CD8-positive, alpha-beta memory T cell (primary cell): Measurements from ENCODE around the gene PIGH. TPM values are rescaled to one million over a fixed set of nuclear protein-coding genes. Genes with fewer than 3 reads are reported as not detected.

Source experiments
- CTCF ChIA-PET: fragments of 350-600 bp; sonication (Branson Sonifier 250); formaldehyde crosslinking; loops from one replicate; lab custom pipeline; 2021; ENCODE audit warnings: antibody characterized with exemption; lab: Charles Lee
- POLR2A ChIA-PET: fragments of 350-600 bp; sonication (Branson Sonifier 250); formaldehyde crosslinking; loops from one replicate; lab custom pipeline; 2021; ENCODE audit warnings: antibody characterized with exemption; lab: Charles Lee
- DNase-seq, 5 donors: peaks; one replicate each; pipeline versions ENCODE4 v3.0.0 to v3.0.0-alpha.2; 2020 to 2022; ENCODE audit warnings: mixed read lengths in 1 of 5
- H3K27ac ChIP-seq: one replicate; pipeline ENCODE4 v1.7.0; 2013; ENCODE audit warnings: low read depth, mild to moderate bottlenecking, low read length, moderate library complexity
- H3K27me3 ChIP-seq: 2 replicates; pipeline ENCODE4 v1.7.0; 2013; ENCODE audit warnings: low read length, mild to moderate bottlenecking; ENCODE audit not compliant: insufficient read depth, poor library complexity, severe bottlenecking
- H3K36me3 ChIP-seq: 2 replicates; pipeline ENCODE4 v1.7.0; 2013; ENCODE audit warnings: mild to moderate bottlenecking, low read length, moderate library complexity; ENCODE audit not compliant: insufficient read depth
- H3K4me1 ChIP-seq: 2 replicates; pipeline ENCODE4 v1.7.0; 2013; ENCODE audit warnings: mild to moderate bottlenecking, low read length, moderate library complexity; ENCODE audit not compliant: insufficient read depth
- H3K4me3 ChIP-seq: 2 replicates; pipeline ENCODE4 v1.7.0; 2013; ENCODE audit warnings: mild to moderate bottlenecking, low read length
- H3K9me3 ChIP-seq: 2 replicates; pipeline ENCODE4 v1.7.0; 2013; ENCODE audit warnings: mild to moderate bottlenecking, low read length
- H3K27ac Mint-ChIP-seq, 8 donors: one replicate each; pipeline ENCODE4 v1.8.0; 2020 to 2021; ENCODE audit warnings: mixed read lengths in 8 of 8, mild to moderate bottlenecking in 6 of 8, inconsistent platforms in 3 of 8, moderate library complexity in 3 of 8
- H3K27me3 Mint-ChIP-seq, 2 donors: one replicate each; pipeline ENCODE4 v1.8.0; 2020 to 2021; ENCODE audit warnings: mixed read lengths in 2 of 2, mild to moderate bottlenecking in 1 of 2, moderate library complexity in 1 of 2
- H3K36me3 Mint-ChIP-seq, 3 donors: one replicate each; pipeline ENCODE4 v1.8.0; 2020 to 2021; ENCODE audit warnings: mixed read lengths in 3 of 3, inconsistent platforms in 1 of 3, mild to moderate bottlenecking in 1 of 3
- H3K4me1 Mint-ChIP-seq, 3 donors: one replicate each; pipeline ENCODE4 v1.8.0; 2020 to 2021; ENCODE audit warnings: mixed read lengths in 3 of 3, inconsistent platforms in 1 of 3, mild to moderate bottlenecking in 1 of 3
- H3K4me3 Mint-ChIP-seq, 7 donors: one replicate each; pipeline ENCODE4 v1.8.0; 2020 to 2021; ENCODE audit warnings: mixed read lengths in 7 of 7, mild to moderate bottlenecking in 6 of 7, moderate library complexity in 4 of 7, inconsistent platforms in 2 of 7
- H3K9me3 Mint-ChIP-seq, 5 donors: one replicate each; pipeline ENCODE4 v1.8.0; 2020 to 2022; ENCODE audit warnings: mixed read lengths in 5 of 5, mild to moderate bottlenecking in 3 of 5, moderate library complexity in 2 of 5, inconsistent platforms in 1 of 5
- polyA plus RNA-seq: library from polyadenylated mRNA; unstranded; fragments of 300-500 nt; fragmentation: Illumina TruSeq; gene quantifications from one replicate; pipeline ENCODE4 v1.2.3, GENCODE V29; 2021
- total RNA-seq, 2 experiments: library from RNA; stranded (reverse); gene quantifications; one replicate each; pipeline ENCODE4 v1.2.3, GENCODE V29; 2021

Gene PIGH
- total and polyA plus RNA-seq, 3 experiments from 2014 or later, result 24.2 to 39.3 (median 26.1) TPM

GRCh38 chr14:67571991-67572323 is 28.1 kb downstream of the PIGH start:
- CTCF ChIA-PET, result interaction anchor here (0.8 to 12.8 kb wide), 35 partner anchors 9 to 163 kb away, joined by 3 to 263 read pairs (median 5); partner anchors contain the start of genes PIGH and PLEKHH1
- no peak for DNase-seq
- H3K4me3 Mint-ChIP-seq, result no peak overlapping the region
- no peaks in the 10 kb centered on the region for H3K36me3 Mint-ChIP-seq
- H3K4me1 Mint-ChIP-seq, result no peaks in the 10 kb centered on the region
- Histone ChIP-seq H3K9me3 (no peaks in the 10 kb centered on the region), H3K4me3 (no peak overlapping the region), H3K4me1 (no peaks in the 10 kb centered on the region), H3K27ac (no peak overlapping the region), H3K27me3 (no peaks in the 10 kb centered on the region), H3K36me3 (no peaks in the 10 kb centered on the region)
- no peaks in the 10 kb centered on the region for H3K9me3 Mint-ChIP-seq
- POLR2A ChIA-PET, result interaction anchor here (1.2 kb wide), 1 partner anchor 144 kb away, joined by 5 read pairs; no protein-coding TSS in a partner anchor
- H3K27me3 Mint-ChIP-seq, result peaks cover 5% of the 10 kb centered on the region in 2 donors
- no peak overlapping the region for H3K27ac Mint-ChIP-seq

GRCh38 chr14:67571275-67571990 is 28.6 kb downstream of the PIGH start:
- H3K27ac Mint-ChIP-seq, result no peak overlapping the region
- Histone ChIP-seq H3K9me3 (no peaks in the 10 kb centered on the region), H3K27me3 (no peaks in the 10 kb centered on the region), H3K4me3 (no peak overlapping the region), H3K27ac (no peak overlapping the region), H3K4me1 (no peaks in the 10 kb centered on the region), H3K36me3 (no peaks in the 10 kb centered on the region)
- CTCF ChIA-PET, result interaction anchor here (0.6 to 12.8 kb wide), 42 partner anchors 9 to 162 kb away, joined by 3 to 263 read pairs (median 4); partner anchors contain the start of genes PIGH, PLEK2 and PLEKHH1
- H3K9me3 Mint-ChIP-seq, result no peaks in the 10 kb centered on the region
- POLR2A ChIA-PET, result interaction anchor here (1.2 kb wide), 1 partner anchor 144 kb away, joined by 5 read pairs; no protein-coding TSS in a partner anchor
- no peak overlapping the region for H3K4me3 Mint-ChIP-seq
- peaks cover 5% of the 10 kb centered on the region in 2 donors for H3K27me3 Mint-ChIP-seq
- DNase-seq, result peak; percentile 51 to 79 (median 59)
- H3K4me1 Mint-ChIP-seq, result no peaks in the 10 kb centered on the region
- no peaks in the 10 kb centered on the region for H3K36me3 Mint-ChIP-seq

- Histone ChIP-seq H3K36me3 (no peaks in the 10 kb centered on the region), H3K27ac (no peak overlapping the region), H3K4me3 (no peak overlapping the region), H3K9me3 (no peaks in the 10 kb centered on the region), H3K27me3 (no peaks in the 10 kb centered on the region), H3K4me1 (no peaks in the 10 kb centered on the region)
- Mint-ChIP-seq H3K27me3 (peaks cover 5% of the 10 kb centered on the region in 2 donors), H3K4me1 (no peaks in the 10 kb centered on the region), H3K4me3 (no peak overlapping the region), H3K36me3 (no peaks in the 10 kb centered on the region), H3K27ac (no peak overlapping the region), H3K9me3 (no peaks in the 10 kb centered on the region)
- CTCF ChIA-PET, result interaction anchor here (0.8 to 12.8 kb wide), 18 partner anchors 8 to 159 kb away, joined by 3 to 263 read pairs (median 6); partner anchors contain the start of gene PLEK2
- DNase-seq, result no peak
- POLR2A ChIA-PET, result no interaction called here
These were observed 29.6 kb downstream of the PIGH start for GRCh38 chr14:67570453-67570852.

GRCh38 chr14:67569651-67570290 is 30.3 kb downstream of the PIGH start:
- ChIA-PET CTCF (interaction anchor here (1.5 to 12.8 kb wide), 6 partner anchors 11 to 143 kb away, joined by 3 to 263 read pairs (median 20); no protein-coding TSS in a partner anchor), POLR2A (no interaction called here)
- Histone ChIP-seq H3K4me3 (no peak overlapping the region), H3K27me3 (no peaks in the 10 kb centered on the region), H3K9me3 (no peaks in the 10 kb centered on the region), H3K4me1 (no peaks in the 10 kb centered on the region), H3K27ac (no peak overlapping the region), H3K36me3 (no peaks in the 10 kb centered on the region)
- no peaks in the 10 kb centered on the region for H3K9me3 Mint-ChIP-seq
- H3K27me3 Mint-ChIP-seq, result peaks cover 5% of the 10 kb centered on the region in 2 donors
- no peak for DNase-seq
- H3K27ac Mint-ChIP-seq, result no peak overlapping the region
- no peaks in the 10 kb centered on the region for H3K36me3 Mint-ChIP-seq
- H3K4me1 Mint-ChIP-seq, result no peaks in the 10 kb centered on the region
- no peak overlapping the region for H3K4me3 Mint-ChIP-seq

GRCh38 chr14:67569011-67569650 is 30.9 kb downstream of the PIGH start:
- H3K4me1 ChIP-seq, result no peaks in the 10 kb centered on the region
- no peaks in the 10 kb centered on the region for H3K36me3 Mint-ChIP-seq

GRCh38 chr14:67567654-67568053 is 32.4 kb downstream of the PIGH start:
- Histone ChIP-seq H3K9me3 (no peaks in the 10 kb centered on the region), H3K4me1 (no peaks in the 10 kb centered on the region), H3K4me3 (no peak overlapping the region), H3K27ac (no peak overlapping the region), H3K36me3 (no peaks in the 10 kb centered on the region), H3K27me3 (no peaks in the 10 kb centered on the region)
- H3K27ac Mint-ChIP-seq, result no peak overlapping the region
- POLR2A ChIA-PET, result no interaction called here
- H3K9me3 Mint-ChIP-seq, result no peaks in the 10 kb centered on the region
- no peak for DNase-seq
- CTCF ChIA-PET, result interaction anchor here (0.5 to 12.8 kb wide), 4 partner anchors 14 to 1208 kb away, joined by 3 to 263 read pairs (median 3); no protein-coding TSS in a partner anchor
- no peak overlapping the region for H3K4me3 Mint-ChIP-seq
- H3K27me3 Mint-ChIP-seq, result peaks cover 5% of the 10 kb centered on the region in 2 donors
- H3K4me1 Mint-ChIP-seq, result no peaks in the 10 kb centered on the region
- H3K36me3 Mint-ChIP-seq, result no peaks in the 10 kb centered on the region

More at GRCh38 chr14:67569011-67569650, 30.9 kb downstream of the PIGH start:
- Mint-ChIP-seq H3K4me1 (no peaks in the 10 kb centered on the region), H3K27ac (no peak overlapping the region), H3K27me3 (peaks cover 5% of the 10 kb centered on the region in 2 donors), H3K4me3 (no peak overlapping the region), H3K9me3 (no peaks in the 10 kb centered on the region)
- ChIA-PET CTCF (interaction anchor here (12.8 kb wide), 1 partner anchor 142 kb away, joined by 263 read pairs; no protein-coding TSS in a partner anchor), POLR2A (no interaction called here)
- Histone ChIP-seq H3K4me3 (no peak overlapping the region), H3K27me3 (no peaks in the 10 kb centered on the region), H3K36me3 (no peaks in the 10 kb centered on the region), H3K9me3 (no peaks in the 10 kb centered on the region), H3K27ac (no peak overlapping the region)
- no peak for DNase-seq

GRCh38 chr14:67566908-67567307 is 33.2 kb downstream of the PIGH start:
- DNase-seq, result no peak
- POLR2A ChIA-PET, result no interaction called here
- H3K27me3 Mint-ChIP-seq, result peaks cover 5% of the 10 kb centered on the region in 2 donors
- H3K9me3 ChIP-seq, result no peaks in the 10 kb centered on the region
- no peaks in the 10 kb centered on the region for H3K27me3 ChIP-seq
- CTCF ChIA-PET, result interaction anchor here (12.8 kb wide), 1 partner anchor 140 kb away, joined by 263 read pairs; no protein-coding TSS in a partner anchor
- H3K4me3 ChIP-seq, result no peak overlapping the region
- no peaks in the 10 kb centered on the region for H3K36me3 ChIP-seq
- no peak overlapping the region for H3K4me3 Mint-ChIP-seq
- no peak overlapping the region for H3K27ac Mint-ChIP-seq
- H3K9me3 Mint-ChIP-seq, result no peaks in the 10 kb centered on the region
- H3K36me3 Mint-ChIP-seq, result no peaks in the 10 kb centered on the region
- H3K4me1 Mint-ChIP-seq, result no peaks in the 10 kb centered on the region
- H3K4me1 ChIP-seq, result no peaks in the 10 kb centered on the region
- no peak overlapping the region for H3K27ac ChIP-seq
